Endometrial microvascular endothelial cells (primary cell): Measurements from ENCODE around the gene BPGM. TPM values are rescaled to one million over a fixed set of nuclear protein-coding genes. Genes with fewer than 3 reads are reported as not detected.
"Not testable (repeated sequence)": the region's sequence is repeated elsewhere in the genome, so short reads cannot be mapped to it uniquely, and the experiment has no call there.

Source experiments
- in situ Hi-C: cut with HindIII; loops from 2 replicates; pipeline ENCODE4 v1.10.0; 2017; ENCODE audit warnings: low sequenced_read_pairs, low pct_unique_long_range_greater_than_20kb; ENCODE audit errors: inconsistent ontology term
- total RNA-seq: library from RNA; depleted of rRNA; stranded (reverse); fragments of >200 nt; gene quantifications from one replicate; pipeline ENCODE4 v1.2.3, GENCODE V29; 2015; ENCODE audit errors: inconsistent ontology term

BPGM gene
- total RNA-seq, 1 donor from 2014 or later, result 22.6 TPM

- in situ Hi-C loops, result no loop called here
These were observed 17.2 kb upstream of the BPGM start for GRCh38 chr7:134629445-134629844.

GRCh38 chr7:134630237-134630636 is 16.4 kb upstream of the BPGM start:
- in situ Hi-C loops, result no loop called here

- in situ Hi-C loops, result no loop called here
These were observed 15.8 kb upstream of the BPGM start for GRCh38 chr7:134630893-134631292.

- in situ Hi-C loops, result no loop called here
These were observed 14.6 kb upstream of the BPGM start for GRCh38 chr7:134632052-134632451.

GRCh38 chr7:134632937-134633540 is 13.6 kb upstream of the BPGM start:
- in situ Hi-C loops, result no loop called here

GRCh38 chr7:134636008-134636449 is 10.6 kb upstream of the BPGM start:
- in situ Hi-C loops, result no loop called here

- in situ Hi-C loops, result no loop called here
These were observed 9.2 kb upstream of the BPGM start for GRCh38 chr7:134637441-134637840.

GRCh38 chr7:134637934-134638719 is 8.5 kb upstream of the BPGM start:
- in situ Hi-C loops, result no loop called here

GRCh38 chr7:134639061-134639460 is 7.6 kb upstream of the BPGM start:
- in situ Hi-C loops, result no loop called here

- in situ Hi-C loops, result no loop called here
These were observed 6.9 kb upstream of the BPGM start for GRCh38 chr7:134639683-134640279.

GRCh38 chr7:134640842-134641715 is 5.6 kb upstream of the BPGM start:
- in situ Hi-C loops, result no loop called here

- in situ Hi-C loops, result not testable (repeated sequence)
These were observed 4.7 kb upstream of the BPGM start for GRCh38 chr7:134641981-134642380.

GRCh38 chr7:134643131-134643530 is 3.5 kb upstream of the BPGM start:
- in situ Hi-C loops, result no loop called here

- in situ Hi-C loops, result no loop called here
These were observed 1.2 kb upstream of the BPGM start for GRCh38 chr7:134645478-134645877.

GRCh38 chr7:134645935-134646334 is 718 bp upstream of the BPGM start:
- in situ Hi-C loops, result no loop called here

- in situ Hi-C loops, result no loop called here
These were observed 1.8 kb downstream of the BPGM start for GRCh38 chr7:134648456-134648855.

- in situ Hi-C loops, result no loop called here
These were observed 2.6 kb downstream of the BPGM start for GRCh38 chr7:134649226-134649775.

- in situ Hi-C loops, result no loop called here
These were observed 5.3 kb downstream of the BPGM start for GRCh38 chr7:134651991-134652390.
